ENCODE measurements around the gene FTL.

The FTL gene

GRCh38 chr19:48988286-48988685 is 23.2 kb downstream of the FTL start:
- H3K9me3 Mint-ChIP-seq: no peaks in the 10 kb centered on the region
- H3K36me3 Mint-ChIP-seq (ENCODE audit: low read depth): peaks cover 21% of the 10 kb centered on the region
- H3K27ac Mint-ChIP-seq: peak overlapping the region; percentile 10
- no peaks in the 10 kb centered on the region for H3K27me3 Mint-ChIP-seq (ENCODE audit: low read depth)
- H3K4me1 Mint-ChIP-seq (ENCODE audit: low read depth): peaks cover 20% of the 10 kb centered on the region
- H3K4me3 Mint-ChIP-seq: no peak overlapping the region

- H3K27ac Mint-ChIP-seq: no peak overlapping the region
- peaks cover 22% of the 10 kb centered on the region for H3K4me1 Mint-ChIP-seq (ENCODE audit: low read depth)
- H3K9me3 Mint-ChIP-seq: no peaks in the 10 kb centered on the region
- H3K4me3 Mint-ChIP-seq: no peak overlapping the region
- H3K36me3 Mint-ChIP-seq (ENCODE audit: low read depth): peaks cover 21% of the 10 kb centered on the region
- H3K27me3 Mint-ChIP-seq (ENCODE audit: low read depth): no peaks in the 10 kb centered on the region
Measured at GRCh38 chr19:48988860-48989259, 23.8 kb downstream of the FTL start.

GRCh38 chr19:48989701-48990291 is 24.7 kb downstream of the FTL start:
- H3K27ac Mint-ChIP-seq: peak overlapping the region; percentile 2
- no peaks in the 10 kb centered on the region for H3K27me3 Mint-ChIP-seq (ENCODE audit: low read depth)
- peaks cover 27% of the 10 kb centered on the region for H3K4me1 Mint-ChIP-seq (ENCODE audit: low read depth)
- no peaks in the 10 kb centered on the region for H3K9me3 Mint-ChIP-seq
- no peak overlapping the region for H3K4me3 Mint-ChIP-seq
- H3K36me3 Mint-ChIP-seq (ENCODE audit: low read depth): peaks cover 22% of the 10 kb centered on the region

- Mint-ChIP-seq H3K27me3 (ENCODE audit: low read depth) (no peaks in the 10 kb centered on the region), H3K27ac (peak overlapping the region; percentile 2), H3K4me1 (ENCODE audit: low read depth) (peaks cover 33% of the 10 kb centered on the region), H3K4me3 (no peak overlapping the region), H3K36me3 (ENCODE audit: low read depth) (peaks cover 19% of the 10 kb centered on the region), H3K9me3 (no peaks in the 10 kb centered on the region)
Measured at GRCh38 chr19:48990400-48990799, 25.3 kb downstream of the FTL start.

GRCh38 chr19:48991011-48991609 is 26.0 kb downstream of the FTL start:
- peak overlapping the region; percentile 45 for H3K4me3 Mint-ChIP-seq
- peaks cover 33% of the 10 kb centered on the region for H3K4me1 Mint-ChIP-seq (ENCODE audit: low read depth)
- H3K27ac Mint-ChIP-seq: peak overlapping the region; percentile 13
- peaks cover 19% of the 10 kb centered on the region for H3K36me3 Mint-ChIP-seq (ENCODE audit: low read depth)
- H3K27me3 Mint-ChIP-seq (ENCODE audit: low read depth): no peaks in the 10 kb centered on the region
- no peaks in the 10 kb centered on the region for H3K9me3 Mint-ChIP-seq

GRCh38 chr19:48991873-48992580 is 26.9 kb downstream of the FTL start:
- H3K4me3 Mint-ChIP-seq: peak overlapping the region; percentile 94
- H3K27me3 Mint-ChIP-seq (ENCODE audit: low read depth): no peaks in the 10 kb centered on the region
- peak overlapping the region; percentile 99 for H3K27ac Mint-ChIP-seq
- H3K4me1 Mint-ChIP-seq (ENCODE audit: low read depth): peaks cover 34% of the 10 kb centered on the region
- H3K9me3 Mint-ChIP-seq: no peaks in the 10 kb centered on the region
- peaks cover 19% of the 10 kb centered on the region for H3K36me3 Mint-ChIP-seq (ENCODE audit: low read depth)

GRCh38 chr19:48992581-48993174 is 27.6 kb downstream of the FTL start:
- peaks cover 17% of the 10 kb centered on the region for H3K36me3 Mint-ChIP-seq (ENCODE audit: low read depth)
- H3K9me3 Mint-ChIP-seq: no peaks in the 10 kb centered on the region
- H3K27me3 Mint-ChIP-seq (ENCODE audit: low read depth): no peaks in the 10 kb centered on the region
- H3K4me3 Mint-ChIP-seq: peak overlapping the region; percentile 94
- peaks cover 32% of the 10 kb centered on the region for H3K4me1 Mint-ChIP-seq (ENCODE audit: low read depth)
- H3K27ac Mint-ChIP-seq: peak overlapping the region; percentile 99

GRCh38 chr19:48993175-48994034 is 28.3 kb downstream of the FTL start, which contains the start of the genes GYS1 and RUVBL2:
TSS of gene GYS1 (minus strand) at chr19:48993309. CDS start at chr19:48993112, 197 bp downstream.
TSS of gene RUVBL2 (plus strand) at chr19:48993887. CDS start at chr19:48993912, 25 bp downstream.
- Mint-ChIP-seq H3K27ac (peak within 1 kb of the TSS; percentile 99), H3K36me3 (ENCODE audit: low read depth) (peaks cover 18% of the 10 kb centered on the region), H3K27me3 (ENCODE audit: low read depth) (no peaks in the 10 kb centered on the region), H3K4me1 (ENCODE audit: low read depth) (peaks cover 34% of the 10 kb centered on the region), H3K4me3 (peak within 1 kb of the TSS; percentile 94), H3K9me3 (no peaks in the 10 kb centered on the region)

- H3K4me1 Mint-ChIP-seq (ENCODE audit: low read depth): peaks cover 32% of the 10 kb centered on the region
- H3K9me3 Mint-ChIP-seq: no peaks in the 10 kb centered on the region
- peaks cover 13% of the 10 kb centered on the region for H3K36me3 Mint-ChIP-seq (ENCODE audit: low read depth)
- no peaks in the 10 kb centered on the region for H3K27me3 Mint-ChIP-seq (ENCODE audit: low read depth)
- peak overlapping the region; percentile 99 for H3K27ac Mint-ChIP-seq
- peak overlapping the region; percentile 94 for H3K4me3 Mint-ChIP-seq
Measured at GRCh38 chr19:48994035-48994386, 28.9 kb downstream of the FTL start.

GRCh38 chr19:48997972-48998371 is 32.9 kb downstream of the FTL start:
- H3K36me3 Mint-ChIP-seq (ENCODE audit: low read depth): peaks cover 15% of the 10 kb centered on the region
- H3K27ac Mint-ChIP-seq: peak overlapping the region; percentile 19
- no peak overlapping the region for H3K4me3 Mint-ChIP-seq
- H3K4me1 Mint-ChIP-seq (ENCODE audit: low read depth): peaks cover 27% of the 10 kb centered on the region
- H3K9me3 Mint-ChIP-seq: no peaks in the 10 kb centered on the region
- no peaks in the 10 kb centered on the region for H3K27me3 Mint-ChIP-seq (ENCODE audit: low read depth)

- Mint-ChIP-seq H3K9me3 (no peaks in the 10 kb centered on the region), H3K4me3 (no peak overlapping the region), H3K27ac (peak overlapping the region; percentile 57), H3K27me3 (ENCODE audit: low read depth) (no peaks in the 10 kb centered on the region), H3K36me3 (ENCODE audit: low read depth) (peaks cover 19% of the 10 kb centered on the region), H3K4me1 (ENCODE audit: low read depth) (peaks cover 21% of the 10 kb centered on the region)
Measured at GRCh38 chr19:48999481-49000325, 34.6 kb downstream of the FTL start.

GRCh38 chr19:49004133-49004532 is 39.0 kb downstream of the FTL start:
- peaks cover 7% of the 10 kb centered on the region for H3K4me1 Mint-ChIP-seq (ENCODE audit: low read depth)
- H3K36me3 Mint-ChIP-seq (ENCODE audit: low read depth): peaks cover 22% of the 10 kb centered on the region
- H3K4me3 Mint-ChIP-seq: no peak overlapping the region
- H3K27me3 Mint-ChIP-seq (ENCODE audit: low read depth): no peaks in the 10 kb centered on the region
- no peak overlapping the region for H3K27ac Mint-ChIP-seq
- no peaks in the 10 kb centered on the region for H3K9me3 Mint-ChIP-seq

GRCh38 chr19:49004964-49005614 is 40.0 kb downstream of the FTL start:
- Mint-ChIP-seq H3K9me3 (no peaks in the 10 kb centered on the region), H3K36me3 (ENCODE audit: low read depth) (peaks cover 15% of the 10 kb centered on the region)

More at GRCh38 chr19:49004964-49005614, 40.0 kb downstream of the FTL start:
- no peak overlapping the region for H3K27ac Mint-ChIP-seq
- no peaks in the 10 kb centered on the region for H3K27me3 Mint-ChIP-seq (ENCODE audit: low read depth)
- H3K4me1 Mint-ChIP-seq (ENCODE audit: low read depth): no peaks in the 10 kb centered on the region
- no peak overlapping the region for H3K4me3 Mint-ChIP-seq

Measured in T-helper 1 cell treated with Interleukin-12 subunit alpha and Interleukin-12 subunit beta and Interleukin-4 antibody, amounts not matched to agents 30 μg/mL and 1 μg/mL, for 36 hours (primary cell).